K562 (cell line): Measurements from ENCODE around the gene PRR30.

ENCODE experiments used
- EZH2 ChIP-seq: IDR thresholded peaks from 2 replicates; pipeline ENCODE4 v1.6.1; 2012; ENCODE audit warnings: low read depth, mild to moderate bottlenecking, inconsistent platforms, low read length, borderline replicate concordance
- KDM1A ChIP-seq, 2 experiments: fragments of 450-650 bp; IDR thresholded peaks; 2 replicates each; pipeline ENCODE4 v1.6.1; 2016; ENCODE audit warnings: mild to moderate bottlenecking in 2 of 2
- NCOR1 ChIP-seq: fragments of 450-650 bp; IDR thresholded peaks from 2 replicates; pipeline ENCODE4 v1.6.1; 2016; ENCODE audit warnings: mild to moderate bottlenecking, moderate library complexity
- TBP ChIP-seq: optimal IDR thresholded peaks from 2 replicates; pipeline ENCODE3; 2011; ENCODE audit warnings: low read depth, low read length, improper control_type of control experiment
- ZNF274 ChIP-seq: IDR thresholded peaks from 2 replicates; pipeline ENCODE4 v1.6.1; 2011; ENCODE audit warnings: low read depth, mild to moderate bottlenecking, low read length, moderate library complexity, borderline replicate concordance

GRCh38 chr2:27118525-27119329 lies 20.5 kb downstream of the PRR30 start, which contains the start of gene CGREF1:
- TF ChIP-seq EZH2 (no peak), KDM1A (IDR thresholded peaks at IDR 0.05) (no peak), ZNF274 (no peak), TBP (no peak), NCOR1 (no peak)
